ENCODE data around the gene KCNH4. TPM values are rescaled to one million over a fixed set of nuclear protein-coding genes. Genes with fewer than 3 reads are reported as not detected.

The KCNH4 gene
- total RNA-seq, 1 donor from 2014 or later, result not detected

DNA sequence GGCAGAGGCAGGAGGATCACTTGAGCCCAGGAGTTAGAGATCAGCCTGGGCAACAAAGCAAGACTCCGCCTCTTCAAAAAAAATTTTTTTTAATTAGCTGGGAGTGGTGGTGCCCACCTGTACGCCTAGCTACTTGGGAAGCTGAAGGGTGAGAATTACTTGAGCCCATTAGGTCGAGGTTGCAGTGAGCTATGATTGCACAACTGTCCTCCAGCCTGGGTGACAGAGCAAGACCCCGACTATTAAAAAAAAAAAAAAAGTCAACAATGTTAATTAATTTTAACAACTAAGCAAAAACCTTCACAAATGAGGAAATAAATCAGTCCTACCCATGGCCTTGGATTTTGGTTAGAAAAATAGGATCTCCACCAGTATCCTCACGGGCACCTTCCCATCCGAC, 73.8 kb downstream of the KCNH4 start:
- H3K27me3 ChIP-seq (ENCODE audit: control insufficient read depth, insufficient read depth, low read length), result no peaks in the 10 kb centered on the region
- H3K4me3 ChIP-seq (ENCODE audit: low read depth, low read length), result no peak overlapping the region
- no peak for DNase-seq (ENCODE audit: low read depth)
- H3K36me3 ChIP-seq (ENCODE audit: control insufficient read depth, insufficient read depth, low read length), result no peaks in the 10 kb centered on the region
- TF ChIP-seq, protein P1, sequence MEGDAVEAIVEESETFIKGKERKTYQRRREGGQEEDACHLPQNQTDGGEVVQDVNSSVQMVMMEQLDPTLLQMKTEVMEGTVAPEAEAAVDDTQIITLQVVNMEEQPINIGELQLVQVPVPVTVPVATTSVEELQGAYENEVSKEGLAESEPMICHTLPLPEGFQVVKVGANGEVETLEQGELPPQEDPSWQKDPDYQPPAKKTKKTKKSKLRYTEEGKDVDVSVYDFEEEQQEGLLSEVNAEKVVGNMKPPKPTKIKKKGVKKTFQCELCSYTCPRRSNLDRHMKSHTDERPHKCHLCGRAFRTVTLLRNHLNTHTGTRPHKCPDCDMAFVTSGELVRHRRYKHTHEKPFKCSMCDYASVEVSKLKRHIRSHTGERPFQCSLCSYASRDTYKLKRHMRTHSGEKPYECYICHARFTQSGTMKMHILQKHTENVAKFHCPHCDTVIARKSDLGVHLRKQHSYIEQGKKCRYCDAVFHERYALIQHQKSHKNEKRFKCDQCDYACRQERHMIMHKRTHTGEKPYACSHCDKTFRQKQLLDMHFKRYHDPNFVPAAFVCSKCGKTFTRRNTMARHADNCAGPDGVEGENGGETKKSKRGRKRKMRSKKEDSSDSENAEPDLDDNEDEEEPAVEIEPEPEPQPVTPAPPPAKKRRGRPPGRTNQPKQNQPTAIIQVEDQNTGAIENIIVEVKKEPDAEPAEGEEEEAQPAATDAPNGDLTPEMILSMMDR (IDR thresholded peaks at IDR 0.05; ENCODE audit: insufficient read depth, low read length, poor library complexity, severe bottlenecking), result no peak

Other genes starting within 250 kb of the KCNH4 start
- gene CNP, start 214.3 kb downstream of the KCNH4 start, total RNA-seq, result 58.5 and 65.1 TPM in 2 replicates
- 68.0 and 73.5 TPM in 2 replicates for gene DNAJC7, start 163.7 kb downstream of the KCNH4 start, total RNA-seq
- 74.4 and 77.8 TPM in 2 replicates for gene NKIRAS2, start 161.1 kb downstream of the KCNH4 start, total RNA-seq
- gene C17orf113, start 130.5 kb downstream of the KCNH4 start, total RNA-seq, result 0.34 and 0.75 TPM in 2 replicates
- gene ZNF385C, start 82.7 kb downstream of the KCNH4 start, total RNA-seq, result 0.04 and 0.34 TPM in 2 replicates
- 10.0 and 14.7 TPM in 2 replicates for gene DHX58, start 68.4 kb downstream of the KCNH4 start, total RNA-seq
- gene KAT2A, start 59.8 kb downstream of the KCNH4 start, total RNA-seq, result 22.2 and 32.4 TPM in 2 replicates
- not detected in 2 replicates for gene HSPB9, start 58.3 kb downstream of the KCNH4 start, total RNA-seq
- gene RAB5C, start 26.2 kb downstream of the KCNH4 start, total RNA-seq, result 142 and 195 TPM in 2 replicates
- gene HCRT, start 4.3 kb upstream of the KCNH4 start, total RNA-seq, result not detected in 2 replicates
- gene GHDC, start 13.4 kb upstream of the KCNH4 start, total RNA-seq, result 26.7 and 45.8 TPM in 2 replicates
- gene STAT5B, start 95.2 kb upstream of the KCNH4 start, total RNA-seq, result 27.5 and 29.6 TPM in 2 replicates
- 11.4 and 24.4 TPM in 2 replicates for gene STAT5A, start 107.4 kb upstream of the KCNH4 start, total RNA-seq
- gene STAT3, start 207.3 kb upstream of the KCNH4 start, total RNA-seq, result 74.9 and 80.8 TPM in 2 replicates
- 58.5 and 70.2 TPM in 2 replicates for gene CAVIN1, start 242.1 kb upstream of the KCNH4 start, total RNA-seq

All from kidney epithelial cell (primary cell).